CD4-positive, alpha-beta T cell treated with Interleukin-17A for 1 hour (primary cell): ENCODE data around the gene SNRPD3.
"Not testable (repeated sequence)": the region's sequence is repeated elsewhere in the genome, so short reads cannot be mapped to it uniquely, and the experiment has no call there.

ENCODE experiments used
- DNase-seq: peaks from one replicate; pipeline ENCODE4 v3.0.0-alpha.2; 2020

SNRPD3 gene

GRCh38 chr22:24593559-24593835 is 37.7 kb downstream of the SNRPD3 start:
- DNase-seq: not testable (repeated sequence)

DNA sequence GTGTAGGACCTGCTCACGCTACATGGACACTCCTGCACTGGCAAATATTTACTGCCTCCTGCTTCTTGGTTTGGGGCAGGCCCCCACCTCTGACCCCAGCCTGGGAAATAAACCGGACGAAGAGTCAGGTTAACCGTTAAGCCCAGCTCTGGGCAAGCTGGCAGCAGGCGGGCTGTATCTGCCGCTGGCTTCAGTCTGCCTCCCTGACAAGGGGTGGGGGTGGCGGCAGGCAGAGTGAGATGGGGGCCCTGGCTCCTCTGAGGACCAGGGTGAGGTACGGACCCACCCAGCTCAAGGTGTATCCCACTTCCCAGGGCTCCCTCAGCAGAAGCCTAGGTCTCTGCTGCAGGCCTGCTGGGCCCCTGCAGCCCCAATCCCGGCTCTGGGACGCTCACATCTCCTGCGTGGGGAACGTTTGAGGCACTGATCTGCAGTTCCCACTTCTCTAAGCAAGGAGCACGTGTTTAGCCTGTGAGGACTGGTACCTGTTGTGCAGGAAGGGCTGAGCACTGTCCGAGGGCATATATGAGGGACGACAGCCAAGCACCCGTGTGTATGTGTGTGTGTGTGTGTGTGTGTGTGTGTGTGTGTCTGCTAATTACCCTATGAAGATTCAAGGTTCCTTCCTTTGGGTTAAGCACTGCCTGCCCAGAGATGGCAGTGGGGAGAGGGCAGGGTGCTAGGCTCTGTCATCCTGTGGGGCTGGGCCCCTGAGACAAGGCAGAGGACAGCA is 38.2 kb downstream of the SNRPD3 start:
- no peak for DNase-seq

DNA sequence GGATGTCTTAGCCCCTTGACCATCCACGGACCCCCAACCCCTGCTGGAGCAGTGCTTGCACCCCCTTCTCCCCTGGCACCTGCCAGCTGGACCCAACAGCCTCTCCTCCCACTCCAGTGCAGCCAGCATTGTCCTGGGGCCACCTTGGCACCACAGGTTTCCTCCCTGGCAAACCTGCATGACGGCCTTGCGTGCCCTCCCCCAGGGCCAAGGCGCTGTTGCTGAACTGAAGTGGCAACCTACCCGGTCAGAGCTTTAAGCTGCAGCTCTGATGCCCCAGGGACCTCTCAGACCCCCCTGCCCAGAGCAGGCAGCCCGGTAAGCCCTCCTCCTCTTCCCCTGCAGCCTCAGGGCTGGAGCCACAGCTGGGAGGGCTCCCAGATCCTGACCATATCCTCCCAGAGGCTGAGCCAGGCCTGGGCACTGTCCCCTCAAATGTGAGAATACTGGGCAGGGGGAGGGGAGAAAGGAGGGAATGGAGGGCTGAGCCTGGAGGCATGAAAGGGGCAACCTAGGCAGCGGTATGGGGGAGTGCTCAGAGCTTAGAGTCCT is 38.8 kb downstream of the SNRPD3 start:
- no peak for DNase-seq

GRCh38 chr22:24595228-24595627 is 39.4 kb downstream of the SNRPD3 start:
- DNase-seq: no peak

DNA sequence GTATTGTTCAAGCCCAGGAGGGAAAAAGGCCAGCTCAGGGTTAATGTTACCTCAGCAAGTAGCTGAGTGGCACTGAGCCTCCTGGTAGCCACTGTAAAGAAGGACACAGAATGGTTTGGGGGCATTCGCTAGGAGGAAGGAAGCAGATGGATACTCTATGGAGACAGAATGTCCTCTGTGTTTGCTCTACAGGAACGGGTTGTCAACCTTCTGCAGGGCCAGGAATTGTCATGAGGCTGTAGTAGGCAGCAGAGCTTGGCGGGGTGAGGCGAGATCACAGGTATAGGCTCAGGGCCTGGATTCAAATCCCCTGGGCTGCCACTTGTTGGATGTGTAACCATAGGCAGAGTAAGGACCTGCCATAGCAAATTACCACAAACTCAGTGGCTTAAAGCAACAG is 40.1 kb downstream of the SNRPD3 start:
- DNase-seq: no peak

DNA sequence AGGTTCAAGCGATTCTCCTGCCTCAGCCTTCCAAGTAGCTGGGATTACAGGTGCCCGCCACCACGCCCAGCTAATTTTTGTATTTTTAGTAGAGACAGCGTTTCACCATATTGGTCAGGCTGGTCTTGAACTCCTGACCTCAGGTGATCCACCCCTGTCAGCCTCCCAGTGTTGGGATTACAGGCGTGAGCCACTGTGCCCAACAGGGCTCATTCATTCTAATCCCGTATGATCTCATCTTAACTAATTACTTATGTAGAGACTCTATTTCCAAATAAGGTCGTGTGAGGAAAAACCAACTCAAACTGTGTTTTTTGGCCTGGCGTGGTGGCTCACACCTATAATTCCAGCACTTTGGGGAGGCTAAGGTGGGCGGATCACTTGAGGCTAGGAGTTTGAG is 41.3 kb downstream of the SNRPD3 start:
- not testable (repeated sequence) for DNase-seq

GRCh38 chr22:24599514-24599913 is 43.7 kb downstream of the SNRPD3 start:
- no peak for DNase-seq

DNA sequence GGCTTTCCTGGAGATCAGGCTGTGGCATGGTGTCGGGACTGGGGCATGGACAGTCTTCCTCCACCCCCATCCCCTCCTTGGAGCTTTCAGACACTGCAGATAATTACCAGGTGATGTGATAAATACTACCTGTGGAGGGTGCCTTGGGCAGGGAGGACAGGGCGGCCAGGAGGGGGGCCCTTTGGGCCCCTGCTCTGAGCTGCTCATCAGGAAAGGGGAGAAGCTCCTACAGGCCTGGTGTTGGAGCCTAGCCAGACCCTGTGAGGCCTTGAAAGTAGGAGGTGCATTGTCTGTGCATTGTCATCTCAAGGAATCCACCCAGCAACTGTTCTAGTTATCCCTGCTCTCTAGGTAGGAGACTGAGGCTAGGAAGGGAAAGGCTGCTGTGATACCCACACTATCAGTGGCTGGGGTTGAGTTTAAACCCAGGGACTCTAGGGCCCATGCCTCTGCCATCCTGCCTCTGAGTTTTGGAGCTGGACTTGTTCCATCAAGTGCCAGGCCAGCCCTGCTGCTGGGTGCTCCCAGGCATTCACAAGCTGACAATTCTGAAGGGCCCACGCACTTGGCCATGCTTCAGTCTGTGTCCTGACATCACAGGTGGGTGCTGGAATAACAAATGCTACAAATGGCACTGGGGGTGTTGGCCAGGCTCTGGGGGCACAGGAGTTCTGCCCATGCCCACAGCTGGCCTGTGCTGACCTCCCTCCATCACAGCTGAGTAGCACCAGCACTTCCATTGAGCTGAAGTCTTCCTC is 44.3 kb downstream of the SNRPD3 start:
- DNase-seq: not testable (repeated sequence)

DNA sequence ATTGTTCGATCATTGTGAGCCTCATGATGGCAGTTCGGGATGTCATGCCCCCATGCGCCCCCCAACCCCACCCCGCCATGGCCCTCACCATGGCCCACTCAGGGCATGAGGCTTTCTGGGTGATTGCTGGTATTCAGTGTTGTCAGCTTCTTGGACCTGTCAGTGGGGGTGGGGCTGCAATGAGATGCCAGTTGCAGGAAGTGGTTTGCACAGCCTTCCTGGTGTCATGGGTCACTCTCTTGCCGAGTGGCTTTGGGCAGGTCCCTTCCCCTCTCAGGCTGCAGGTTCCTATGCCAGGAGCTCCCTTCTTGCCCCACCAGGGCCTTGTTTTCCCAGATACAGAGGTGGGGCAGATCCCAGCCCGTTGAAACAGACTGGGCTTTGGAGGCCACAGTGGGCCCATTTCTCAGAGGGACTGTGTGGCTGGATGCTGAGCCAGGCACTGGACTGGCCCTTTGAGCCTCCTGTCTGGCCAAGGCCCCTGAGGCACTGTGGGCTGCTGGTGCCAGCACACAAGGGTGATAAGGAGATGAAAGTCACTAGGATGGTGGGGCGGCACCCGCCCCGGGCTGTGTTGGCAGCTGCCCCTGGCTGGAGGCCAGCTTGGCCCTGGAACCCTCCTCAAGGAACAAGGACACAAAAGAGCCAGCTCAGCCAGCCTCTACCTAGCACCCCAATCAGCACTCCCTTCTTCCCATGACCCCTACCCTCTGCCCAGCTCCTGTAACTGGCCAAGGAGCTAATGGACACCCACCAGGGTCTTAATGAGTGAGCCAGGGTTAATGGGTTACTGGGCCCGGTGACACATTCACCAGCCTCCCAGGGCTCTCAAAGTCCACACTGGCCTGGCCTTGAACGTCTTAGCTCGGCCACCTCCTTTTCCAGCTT is 45.7 kb downstream of the SNRPD3 start:
- DNase-seq: peak; percentile 13

GRCh38 chr22:24602105-24602749 is 46.4 kb downstream of the SNRPD3 start:
- DNase-seq: not testable (repeated sequence)

- not testable (repeated sequence) for DNase-seq
Measured at GRCh38 chr22:24602847-24603769, 47.3 kb downstream of the SNRPD3 start, which contains the start of gene GGT1. GGT1 (plus strand) TSS chr22:24603193; CDS start chr22:24611082, 7,889 bp downstream.

GRCh38 chr22:24603770-24604629 is 48.2 kb downstream of the SNRPD3 start:
- peak; percentile 16 for DNase-seq

- DNase-seq: not testable (repeated sequence)
Measured at GRCh38 chr22:24606340-24606739, 50.5 kb downstream of the SNRPD3 start.

- peak; percentile 68 for DNase-seq
Measured at GRCh38 chr22:24607429-24607983, 51.7 kb downstream of the SNRPD3 start.

- not testable (repeated sequence) for DNase-seq
Measured at GRCh38 chr22:24608327-24608726, 52.5 kb downstream of the SNRPD3 start.

- not testable (repeated sequence) for DNase-seq
Measured at GRCh38 chr22:24609888-24610287, 54.1 kb downstream of the SNRPD3 start.

DNA sequence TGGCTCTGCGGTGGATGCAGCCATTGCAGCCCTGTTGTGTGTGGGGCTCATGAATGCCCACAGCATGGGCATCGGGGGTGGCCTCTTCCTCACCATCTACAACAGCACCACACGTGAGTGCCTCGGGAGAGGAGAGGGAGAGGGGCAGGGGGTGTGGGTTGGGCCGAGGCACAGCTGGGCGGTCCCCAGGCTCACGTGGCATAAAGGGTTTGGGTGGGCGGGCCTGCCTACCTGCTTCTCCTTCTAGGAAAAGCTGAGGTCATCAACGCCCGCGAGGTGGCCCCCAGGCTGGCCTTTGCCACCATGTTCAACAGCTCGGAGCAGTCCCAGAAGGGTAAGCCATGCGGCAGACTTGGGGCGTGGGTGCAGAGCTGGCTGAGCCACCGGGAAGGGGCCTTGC is 59.0 kb downstream of the SNRPD3 start:
- DNase-seq: not testable (repeated sequence)

- DNase-seq: not testable (repeated sequence)
Measured at GRCh38 chr22:24621244-24621643, 65.4 kb downstream of the SNRPD3 start.

DNA sequence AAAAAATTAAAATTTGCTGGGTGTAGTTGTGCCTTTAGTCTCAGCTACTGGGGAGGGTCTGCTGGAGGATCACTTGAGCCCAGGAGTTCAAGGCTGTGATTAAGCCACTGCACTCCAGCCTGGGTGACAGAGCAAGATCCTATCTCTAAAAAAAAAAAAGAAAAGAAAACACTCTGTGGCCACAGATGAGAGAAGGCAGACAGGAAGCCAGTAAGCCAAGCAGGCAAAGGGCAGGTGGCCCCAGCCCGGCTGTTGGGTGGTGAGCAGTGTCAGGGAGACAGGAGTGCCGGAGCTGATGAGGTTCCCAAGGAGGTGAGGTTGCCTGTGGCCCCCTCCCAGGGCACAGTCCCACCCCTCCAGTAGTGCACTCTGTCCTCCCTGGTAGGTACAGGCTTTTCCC is 66.8 kb downstream of the SNRPD3 start:
- not testable (repeated sequence) for DNase-seq
